H9 (cell line): Measurements from ENCODE around the gene ROM1. TPM values are rescaled to one million over a fixed set of nuclear protein-coding genes. Genes with fewer than 3 reads are reported as not detected.

Experiments
- DNase-seq: peaks from one replicate; pipeline ENCODE4 v3.0.0-alpha.2; 2017
- H2AFZ ChIP-seq: one replicate; pipeline ENCODE4 v1.6.1; 2013; ENCODE audit warnings: mild to moderate bottlenecking, low read length, control low read depth, moderate library complexity
- H2AK5ac ChIP-seq: 2 replicates; pipeline ENCODE4 v1.6.1; 2013; ENCODE audit warnings: low read length, control low read depth, mixed read lengths; ENCODE audit not compliant: insufficient read length
- H2BK120ac ChIP-seq: one replicate; pipeline ENCODE4 v1.6.1; 2013; ENCODE audit warnings: low read depth, mild to moderate bottlenecking, low read length, control low read depth, inconsistent platforms; ENCODE audit not compliant: poor library complexity, severe bottlenecking
- H2BK12ac ChIP-seq: 2 replicates; pipeline ENCODE4 v1.6.1; 2013; ENCODE audit warnings: low read length, control low read depth, mixed read lengths, low read depth; ENCODE audit not compliant: insufficient read length
- H2BK15ac ChIP-seq: 2 replicates; pipeline ENCODE4 v1.6.1; 2013; ENCODE audit warnings: low read depth, low read length, control low read depth
- H2BK20ac ChIP-seq: one replicate; pipeline ENCODE4 v1.6.1; 2013; ENCODE audit warnings: low read depth, mild to moderate bottlenecking, low read length, control low read depth, inconsistent platforms; ENCODE audit not compliant: poor library complexity, severe bottlenecking
- H2BK5ac ChIP-seq: 2 replicates; pipeline ENCODE4 v1.6.1; 2013; ENCODE audit warnings: low read length, control low read depth, mixed read lengths; ENCODE audit not compliant: insufficient read length
- H3K14ac ChIP-seq: 2 replicates; pipeline ENCODE4 v1.6.1; 2013; ENCODE audit warnings: low read length, control low read depth; ENCODE audit not compliant: insufficient read depth
- H3K18ac ChIP-seq: 2 replicates; pipeline ENCODE4 v1.6.1; 2013; ENCODE audit warnings: low read depth, mild to moderate bottlenecking, mixed read lengths, low read length, control low read depth; ENCODE audit not compliant: insufficient read length
- H3K23ac ChIP-seq: 2 replicates; pipeline ENCODE4 v1.6.1; 2013; ENCODE audit warnings: low read length, control low read depth, mixed read lengths, low read depth; ENCODE audit not compliant: insufficient read length
- H3K23me2 ChIP-seq: 2 replicates; pipeline ENCODE4 v1.6.1; 2013; ENCODE audit warnings: low read depth, mild to moderate bottlenecking, mixed read lengths, low read length, control low read depth; ENCODE audit not compliant: insufficient read length, poor library complexity, severe bottlenecking
- H3K27ac ChIP-seq: 2 replicates; pipeline ENCODE4 v1.5.1; 2013; ENCODE audit warnings: low read length, control low read depth, mixed read lengths, low read depth; ENCODE audit not compliant: insufficient read length
- H3K27me3 ChIP-seq: 2 replicates; pipeline ENCODE4 v1.6.1; 2013; ENCODE audit warnings: low read length, control low read depth, inconsistent platforms; ENCODE audit not compliant: insufficient read depth
- H3K4ac ChIP-seq: 2 replicates; pipeline ENCODE4 v1.6.1; 2013; ENCODE audit warnings: low read depth, mild to moderate bottlenecking, control low read depth, inconsistent platforms, low read length, moderate library complexity
- H3K4me1 ChIP-seq: 2 replicates; pipeline ENCODE4 v1.6.1; 2013; ENCODE audit warnings: low read length, control low read depth, inconsistent platforms; ENCODE audit not compliant: insufficient read depth
- H3K4me2 ChIP-seq: 2 replicates; pipeline ENCODE4 v1.6.1; 2013; ENCODE audit warnings: low read length, control low read depth, mixed read lengths; ENCODE audit not compliant: insufficient read length, insufficient read depth
- H3K56ac ChIP-seq: 2 replicates; pipeline ENCODE4 v1.6.1; 2013; ENCODE audit warnings: low read depth, mild to moderate bottlenecking, mixed read lengths, low read length, control low read depth; ENCODE audit not compliant: insufficient read length
- H3K79me1 ChIP-seq: 2 replicates; pipeline ENCODE4 v1.6.1; 2013; ENCODE audit warnings: low read depth, mild to moderate bottlenecking, moderate library complexity, low read length, control low read depth, inconsistent platforms; ENCODE audit not compliant: insufficient read depth, poor library complexity, severe bottlenecking
- H3K79me2 ChIP-seq: 2 replicates; pipeline ENCODE4 v1.6.1; 2013; ENCODE audit warnings: low read length, control low read depth, inconsistent platforms; ENCODE audit not compliant: insufficient read depth
- H3K9ac ChIP-seq: 2 replicates; pipeline ENCODE4 v1.6.1; 2013; ENCODE audit warnings: low read length, control low read depth, mixed read lengths; ENCODE audit not compliant: insufficient read length; ENCODE audit errors: extremely low read depth
- H3K9me3 ChIP-seq: one replicate; pipeline ENCODE4 v1.6.1; 2013; ENCODE audit warnings: low read depth, low read length, inconsistent platforms; ENCODE audit not compliant: control insufficient read depth
- H3T11ph ChIP-seq: one replicate; pipeline ENCODE4 v1.6.1; 2013; ENCODE audit warnings: mild to moderate bottlenecking, low read length, control low read depth, inconsistent platforms
- H4K20me1 ChIP-seq: one replicate; pipeline ENCODE4 v1.6.1; 2013; ENCODE audit not compliant: control insufficient read depth, insufficient read length, insufficient read depth
- H4K5ac ChIP-seq: 2 replicates; pipeline ENCODE4 v1.6.1; 2013; ENCODE audit warnings: low read depth, mild to moderate bottlenecking, mixed read lengths, low read length, control low read depth; ENCODE audit not compliant: insufficient read length
- H4K8ac ChIP-seq: replicated peaks from 2 replicates; pipeline ENCODE4 v1.6.1; 2013; ENCODE audit warnings: low read length, control low read depth, mixed read lengths, low read depth; ENCODE audit not compliant: insufficient read length
- H4K91ac ChIP-seq: 2 replicates; pipeline ENCODE4 v1.6.1; 2013; ENCODE audit warnings: low read depth, mild to moderate bottlenecking, moderate library complexity, mixed read lengths, low read length, control low read depth; ENCODE audit not compliant: insufficient read length
- H3K27ac Mint-ChIP-seq, 3 experiments: 2 replicates in 2 of 3; 3 replicates in 1 of 3; pipeline ENCODE4 v1.8.0; 2020 to 2021; ENCODE audit warnings: mixed read lengths in 3 of 3, mild to moderate bottlenecking in 1 of 3, moderate library complexity in 1 of 3
- H3K27me3 Mint-ChIP-seq: 2 replicates; pipeline ENCODE4 v1.8.0; 2021; ENCODE audit warnings: low read depth, mild to moderate bottlenecking, moderate library complexity, mixed read lengths
- H3K36me3 Mint-ChIP-seq, 3 experiments: 2 replicates in 2 of 3; 3 replicates in 1 of 3; pipeline ENCODE4 v1.8.0; 2020 to 2021; ENCODE audit warnings: low read depth in 3 of 3, mixed read lengths in 3 of 3; ENCODE audit not compliant: insufficient read depth in 1 of 3
- H3K4me1 Mint-ChIP-seq, 2 experiments: 2 replicates each; pipeline ENCODE4 v1.8.0; 2020; ENCODE audit warnings: mixed read lengths in 2 of 2
- H3K4me3 Mint-ChIP-seq, 2 experiments: 2 replicates in 1 of 2; 3 replicates in 1 of 2; pipeline ENCODE4 v1.8.0; 2020 to 2021; ENCODE audit warnings: mild to moderate bottlenecking in 2 of 2, mixed read lengths in 2 of 2, moderate library complexity in 1 of 2
- H3K9me3 Mint-ChIP-seq, 2 experiments: 2 replicates in 1 of 2; 3 replicates in 1 of 2; pipeline ENCODE4 v1.8.0; 2020; ENCODE audit warnings: mild to moderate bottlenecking in 2 of 2, mixed read lengths in 2 of 2, moderate library complexity in 1 of 2
- WGBS: extraction: QIAGEN DNeasy Blood & Tissue Kit; methylation state at CpG from one replicate; pipeline ENCODE4 v1.1.7; 2013; ENCODE audit warnings: missing lambda C conversion rate, low lambda C conversion rate, mixed read lengths; ENCODE audit not compliant: insufficient read length; ENCODE audit errors: extremely low coverage; 5-methylcytosine and 5-hydroxymethylcytosine counted together
- total RNA-seq: library from RNA; stranded (reverse); gene quantifications from 2 replicates; pipeline ENCODE4 v1.2.1, GENCODE V29; 2021
- TF ChIP-seq, protein P1 (sequence below): fragments of 200-600 bp; sonication (generic); conservative IDR thresholded peaks from 3 replicates; pipeline ENCODE4 v1.8.0; 2021; ENCODE audit warnings: antibody characterized with exemption, mild to moderate bottlenecking

The ROM1 gene
- total RNA-seq, 1 experiment from 2014 or later, result 0.79 TPM

DNA sequence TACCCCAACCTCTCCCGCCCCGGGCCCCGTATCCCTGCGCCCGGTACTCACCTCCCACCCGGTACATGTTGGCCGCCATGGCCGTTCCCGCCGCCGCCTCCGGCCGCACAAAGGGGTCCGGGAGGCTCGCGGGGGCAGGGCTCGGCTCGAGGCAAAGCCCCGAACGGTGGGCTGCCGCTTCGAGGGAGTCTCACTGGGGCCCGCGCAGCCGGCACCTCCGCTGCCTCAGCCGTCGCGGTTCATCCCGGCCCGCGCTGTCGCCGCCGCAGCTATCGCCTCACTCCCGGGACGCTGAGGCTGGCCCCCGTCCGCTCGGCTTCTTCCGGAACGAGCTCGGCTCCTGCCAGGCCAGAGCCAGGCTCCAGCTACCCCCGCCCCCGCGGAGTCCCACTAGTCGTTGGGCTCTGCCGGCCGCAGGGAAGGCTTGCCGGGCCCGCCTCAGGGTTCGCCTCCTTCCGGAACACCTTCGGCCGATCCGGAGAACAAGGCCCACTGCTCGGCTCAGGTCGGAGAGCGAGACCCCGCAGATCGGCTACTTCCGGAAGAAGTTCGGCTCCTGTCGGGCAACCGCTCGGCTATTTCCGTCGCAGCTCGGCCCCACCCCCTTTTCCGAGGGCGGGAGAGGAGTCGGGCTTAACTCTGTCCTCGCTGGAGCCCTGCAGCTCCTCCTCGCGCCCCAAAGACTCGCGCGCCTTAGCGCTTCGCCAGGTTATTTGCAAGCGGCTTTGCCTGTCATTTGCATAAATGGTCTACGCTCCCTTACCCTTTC is 11.5 kb upstream of the ROM1 start, which contains the start of gene MTA2:
Gene MTA2, minus strand, starts transcription at position 494 of the 769 bp plus-strand sequence. Its CDS starts 415 bp downstream, at position 79.
- no peak within 1 kb of the TSS for H2BK120ac ChIP-seq
- peak within 1 kb of the TSS; percentile 71 for H3K4me2 ChIP-seq
- H3K9ac ChIP-seq, result peak within 1 kb of the TSS; percentile 84
- WGBS, result no CpG with 5 or more reads among the region's 83 CpGs
- H3K36me3 Mint-ChIP-seq, result peaks cover 45 to 55% (median 47%) of the 10 kb centered on the region in 3 experiments
- no peak within 1 kb of the TSS for H2BK15ac ChIP-seq
- H3K56ac ChIP-seq, result no peak within 1 kb of the TSS
- H2AK5ac ChIP-seq, result no peak within 1 kb of the TSS
- peaks cover 12% of the 10 kb centered on the region; the same call in 1 of the 2 replicates for H3K27me3 ChIP-seq
- H3K27ac ChIP-seq, result no peak within 1 kb of the TSS
- H3K79me2 ChIP-seq, result no peaks in the 10 kb centered on the region; the same call in 1 of the 2 replicates
- peak within 1 kb of the TSS; percentile 32 for H4K91ac ChIP-seq
- H3T11ph ChIP-seq, result no peak within 1 kb of the TSS
- peak within 1 kb of the TSS; percentile 96 for H3K14ac ChIP-seq
- no peak within 1 kb of the TSS for H2AFZ ChIP-seq
- H2BK12ac ChIP-seq, result no peak within 1 kb of the TSS
- H4K20me1 ChIP-seq, result peaks cover 2% of the 10 kb centered on the region
- H3K27ac Mint-ChIP-seq, result peak within 1 kb of the TSS; percentile 84 to 96 (median 91); a peak in 6 of 7 replicates
- peaks cover 4% of the 10 kb centered on the region for H3K23me2 ChIP-seq
- H3K9me3 Mint-ChIP-seq, result no peaks in the 10 kb centered on the region
- H3K4me1 ChIP-seq, result peaks cover 8% of the 10 kb centered on the region
- H3K79me1 ChIP-seq, result no peaks in the 10 kb centered on the region
- H3K9me3 ChIP-seq, result no peaks in the 10 kb centered on the region
- H4K8ac ChIP-seq, result no peak within 1 kb of the TSS
- peak within 1 kb of the TSS; percentile 59; the same call in 1 of the 2 replicates for H3K4ac ChIP-seq
- TF ChIP-seq, protein P1, sequence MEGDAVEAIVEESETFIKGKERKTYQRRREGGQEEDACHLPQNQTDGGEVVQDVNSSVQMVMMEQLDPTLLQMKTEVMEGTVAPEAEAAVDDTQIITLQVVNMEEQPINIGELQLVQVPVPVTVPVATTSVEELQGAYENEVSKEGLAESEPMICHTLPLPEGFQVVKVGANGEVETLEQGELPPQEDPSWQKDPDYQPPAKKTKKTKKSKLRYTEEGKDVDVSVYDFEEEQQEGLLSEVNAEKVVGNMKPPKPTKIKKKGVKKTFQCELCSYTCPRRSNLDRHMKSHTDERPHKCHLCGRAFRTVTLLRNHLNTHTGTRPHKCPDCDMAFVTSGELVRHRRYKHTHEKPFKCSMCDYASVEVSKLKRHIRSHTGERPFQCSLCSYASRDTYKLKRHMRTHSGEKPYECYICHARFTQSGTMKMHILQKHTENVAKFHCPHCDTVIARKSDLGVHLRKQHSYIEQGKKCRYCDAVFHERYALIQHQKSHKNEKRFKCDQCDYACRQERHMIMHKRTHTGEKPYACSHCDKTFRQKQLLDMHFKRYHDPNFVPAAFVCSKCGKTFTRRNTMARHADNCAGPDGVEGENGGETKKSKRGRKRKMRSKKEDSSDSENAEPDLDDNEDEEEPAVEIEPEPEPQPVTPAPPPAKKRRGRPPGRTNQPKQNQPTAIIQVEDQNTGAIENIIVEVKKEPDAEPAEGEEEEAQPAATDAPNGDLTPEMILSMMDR, result no peak
- no peak within 1 kb of the TSS for H2BK5ac ChIP-seq
- peak within 1 kb of the TSS; percentile 90 to 93 for H3K4me3 Mint-ChIP-seq
- no peak within 1 kb of the TSS for H3K23ac ChIP-seq
- no peak within 1 kb of the TSS for H4K5ac ChIP-seq
- peaks cover 44 to 61% of the 10 kb centered on the region in 2 experiments for H3K4me1 Mint-ChIP-seq
- no peak within 1 kb of the TSS for H2BK20ac ChIP-seq
- H3K27me3 Mint-ChIP-seq, result peaks cover 34% of the 10 kb centered on the region
- DNase-seq, result peak; percentile 99
- H3K18ac ChIP-seq, result peak within 1 kb of the TSS; percentile 69
